Cardiac muscle cell (in vitro differentiated cells and primary cell): ENCODE results near the gene CLPTM1L. TPM values are rescaled to one million over a fixed set of nuclear protein-coding genes. Genes with fewer than 3 reads are reported as not detected.
"Not testable (repeated sequence)": the region's sequence is repeated elsewhere in the genome, so short reads cannot be mapped to it uniquely, and the experiment has no call there.

Source experiments
- DNase-seq, 2 donors: peaks; one replicate each; pipeline versions ENCODE4 v3.0.0 to v3.0.0-alpha.2; 2010 to 2017; ENCODE audit warnings: low read depth in 1 of 2, low spot score in 1 of 2
- H3K27ac ChIP-seq: fragments of 200-600 bp; sonication (generic); 2 replicates; pipeline ENCODE4 v1.5.1; 2016
- H3K27me3 ChIP-seq: fragments of 200-600 bp; sonication (generic); 2 replicates; pipeline ENCODE4 v1.6.0; 2016; ENCODE audit warnings: control low read depth
- H3K36me3 ChIP-seq: fragments of 200-600 bp; sonication (generic); 2 replicates; pipeline ENCODE4 v1.5.1; 2016; ENCODE audit warnings: control low read depth
- H3K4me1 ChIP-seq: fragments of 200-600 bp; sonication (generic); 2 replicates; pipeline ENCODE4 v1.8.1; 2017; ENCODE audit warnings: low read depth, mild to moderate bottlenecking, mixed run types
- H3K4me3 ChIP-seq: fragments of 200-600 bp; sonication (generic); 2 replicates; pipeline ENCODE4 v1.5.1; 2016; ENCODE audit warnings: mild to moderate bottlenecking
- H3K9me3 ChIP-seq: fragments of 200-600 bp; sonication (generic); 2 replicates; pipeline ENCODE4 v1.5.1; 2017; ENCODE audit warnings: low read depth, mild to moderate bottlenecking, control low read depth
- polyA plus RNA-seq: library from polyadenylated mRNA; unstranded; fragments of >200 nt; fragmentation: Nextera tagmentation; extraction: Ambion mirVana; gene quantifications from 2 replicates; pipeline ENCODE4 v1.2.1, GENCODE V29; 2016
- total RNA-seq: library from RNA; depleted of rRNA; stranded (reverse); fragments of >200 nt; gene quantifications from 2 replicates; pipeline ENCODE4 v1.2.3, GENCODE V29; 2016
- TF ChIP-seq, protein P1 (sequence below): IDR thresholded peaks from 2 replicates; pipeline ENCODE4 v1.5.1; 2012; ENCODE audit warnings: low read depth, mild to moderate bottlenecking, low read length

Gene CLPTM1L
- total and polyA plus RNA-seq, 2 experiments from 2014 or later = 78.4 to 154 TPM

DNA sequence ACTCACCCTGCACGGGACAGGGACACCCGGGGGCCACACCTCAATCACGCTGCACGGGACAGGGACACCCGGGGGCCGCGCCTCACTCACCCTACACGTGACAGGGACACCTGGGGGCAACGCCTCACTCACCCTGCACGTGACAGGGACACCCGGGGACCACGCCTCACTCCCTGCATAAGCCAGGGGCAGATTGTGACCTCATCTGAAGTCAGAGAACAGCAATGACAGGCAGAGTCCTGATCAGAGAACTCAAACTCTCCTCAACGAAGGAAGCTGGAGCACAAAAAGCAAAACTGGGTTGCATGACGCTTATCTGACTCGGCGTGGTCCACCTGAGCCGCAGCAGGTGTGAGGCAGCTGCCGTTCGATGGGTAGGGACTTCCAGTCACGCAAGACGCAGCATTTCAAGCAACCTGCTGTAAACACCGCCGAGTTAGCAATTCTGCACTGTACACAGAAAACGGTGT is 53.3 kb downstream of the CLPTM1L start:
- H3K27ac ChIP-seq = no peak overlapping the region
- peaks cover 45% of the 10 kb centered on the region for H3K27me3 ChIP-seq
- TF ChIP-seq, protein P1, sequence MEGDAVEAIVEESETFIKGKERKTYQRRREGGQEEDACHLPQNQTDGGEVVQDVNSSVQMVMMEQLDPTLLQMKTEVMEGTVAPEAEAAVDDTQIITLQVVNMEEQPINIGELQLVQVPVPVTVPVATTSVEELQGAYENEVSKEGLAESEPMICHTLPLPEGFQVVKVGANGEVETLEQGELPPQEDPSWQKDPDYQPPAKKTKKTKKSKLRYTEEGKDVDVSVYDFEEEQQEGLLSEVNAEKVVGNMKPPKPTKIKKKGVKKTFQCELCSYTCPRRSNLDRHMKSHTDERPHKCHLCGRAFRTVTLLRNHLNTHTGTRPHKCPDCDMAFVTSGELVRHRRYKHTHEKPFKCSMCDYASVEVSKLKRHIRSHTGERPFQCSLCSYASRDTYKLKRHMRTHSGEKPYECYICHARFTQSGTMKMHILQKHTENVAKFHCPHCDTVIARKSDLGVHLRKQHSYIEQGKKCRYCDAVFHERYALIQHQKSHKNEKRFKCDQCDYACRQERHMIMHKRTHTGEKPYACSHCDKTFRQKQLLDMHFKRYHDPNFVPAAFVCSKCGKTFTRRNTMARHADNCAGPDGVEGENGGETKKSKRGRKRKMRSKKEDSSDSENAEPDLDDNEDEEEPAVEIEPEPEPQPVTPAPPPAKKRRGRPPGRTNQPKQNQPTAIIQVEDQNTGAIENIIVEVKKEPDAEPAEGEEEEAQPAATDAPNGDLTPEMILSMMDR = no peak
- no peak for DNase-seq
- no peak overlapping the region for H3K4me3 ChIP-seq
- no peaks in the 10 kb centered on the region for H3K36me3 ChIP-seq
- H3K4me1 ChIP-seq = no peaks in the 10 kb centered on the region
- H3K9me3 ChIP-seq = no peaks in the 10 kb centered on the region

- H3K36me3 ChIP-seq, H3K9me3 ChIP-seq, H3K4me1 ChIP-seq, DNase-seq, H3K4me3 ChIP-seq, H3K27ac ChIP-seq: not testable (repeated sequence)
- H3K27me3 ChIP-seq = peaks cover 38% of the 10 kb centered on the region
Observed at GRCh38 chr5:1290956-1291355, 53.9 kb downstream of the CLPTM1L start.

DNA sequence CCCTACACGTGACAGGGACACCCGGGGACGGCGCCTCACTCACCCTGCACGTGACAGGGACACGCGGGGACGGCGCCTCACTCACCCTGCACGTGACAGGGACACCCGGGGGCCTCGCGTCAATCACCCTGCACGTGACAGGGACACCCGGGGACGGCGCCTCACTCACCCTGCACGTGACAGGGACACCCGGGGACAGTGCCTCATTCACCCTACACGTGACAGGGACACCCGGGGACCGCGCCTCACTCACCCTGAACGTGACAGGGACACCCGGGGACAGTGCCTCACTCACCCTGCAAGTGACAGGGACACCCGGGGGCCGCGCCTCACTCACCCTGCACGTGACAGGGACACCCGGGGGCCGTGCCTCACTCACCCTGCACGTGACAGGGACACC is 55.3 kb downstream of the CLPTM1L start:
- not testable (repeated sequence) for H3K36me3 ChIP-seq, H3K9me3 ChIP-seq, H3K4me3 ChIP-seq, DNase-seq, H3K4me1 ChIP-seq, H3K27ac ChIP-seq
- H3K27me3 ChIP-seq = peaks cover 24% of the 10 kb centered on the region

DNA sequence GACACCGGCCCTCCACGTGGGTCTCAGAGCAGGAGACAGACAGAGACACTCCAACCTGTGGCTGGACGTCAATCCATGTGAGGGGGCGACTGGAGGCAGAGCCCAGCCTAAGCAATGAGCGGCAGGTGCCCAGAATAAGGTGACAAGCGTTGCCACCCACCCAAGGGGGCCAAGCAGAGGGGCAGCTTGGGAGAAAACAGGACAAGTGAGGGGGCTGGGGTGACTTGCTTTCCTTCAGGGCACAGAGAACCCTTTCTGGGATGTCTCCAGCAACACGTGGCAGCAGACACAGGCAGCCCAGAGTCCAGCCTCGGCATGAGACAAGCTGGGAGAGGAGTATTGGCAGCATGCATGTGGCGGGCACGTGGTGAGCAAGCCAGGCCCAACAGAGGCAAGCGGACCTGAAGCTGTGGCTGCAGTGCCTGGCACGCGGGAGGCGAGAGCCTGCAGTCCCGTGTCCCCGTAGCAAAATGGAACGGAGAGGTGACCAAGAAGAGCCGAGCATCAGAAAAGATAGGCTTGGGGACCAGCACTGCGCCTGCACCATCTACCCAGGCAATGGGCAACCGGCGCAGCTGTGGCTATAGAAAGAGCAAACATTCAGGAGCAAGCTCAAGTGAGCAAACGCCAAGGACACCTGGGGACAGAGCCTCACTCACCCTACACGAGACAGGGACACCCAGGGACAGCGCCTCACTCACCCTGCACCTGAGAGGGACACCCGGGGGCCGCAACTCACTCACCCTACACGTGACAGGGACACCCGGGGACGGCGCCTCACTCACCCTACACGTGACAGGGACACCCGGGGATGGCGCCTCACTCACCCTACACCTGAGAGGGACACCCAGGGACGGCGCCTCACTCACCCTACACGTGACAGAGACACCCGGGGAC is 56.2 kb downstream of the CLPTM1L start:
- H3K9me3 ChIP-seq = no peaks in the 10 kb centered on the region
- peaks cover 15% of the 10 kb centered on the region for H3K27me3 ChIP-seq
- H3K36me3 ChIP-seq = no peaks in the 10 kb centered on the region
- H3K27ac ChIP-seq = no peak overlapping the region
- TF ChIP-seq, protein P1 = no peak
- DNase-seq = no peak
- no peaks in the 10 kb centered on the region for H3K4me1 ChIP-seq
- no peak overlapping the region for H3K4me3 ChIP-seq

- TF ChIP-seq, protein P1 = no peak
Observed at GRCh38 chr5:1285883-1286291, 59.0 kb downstream of the CLPTM1L start.

DNA sequence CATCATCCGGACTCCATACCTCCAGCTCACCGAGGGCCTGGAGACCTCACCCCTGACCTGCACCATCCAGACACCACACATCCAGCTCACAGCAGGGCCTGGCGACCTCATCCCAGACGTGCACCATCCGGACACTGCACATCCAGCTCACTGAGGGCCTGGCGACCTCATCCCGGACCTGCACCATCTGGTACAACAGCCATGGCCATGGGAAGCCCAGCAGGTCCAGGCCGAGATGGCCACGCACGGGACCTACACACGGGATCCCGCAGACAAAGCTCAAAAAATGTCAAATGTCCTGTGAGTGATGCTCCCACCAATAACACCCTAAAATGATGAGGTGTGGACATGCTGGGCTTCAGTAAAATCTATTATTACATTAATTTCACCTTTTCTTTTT is 59.8 kb downstream of the CLPTM1L start:
- Histone ChIP-seq H3K36me3 (no peaks in the 10 kb centered on the region), H3K27ac (no peak overlapping the region), H3K27me3 (no peaks in the 10 kb centered on the region), H3K9me3 (no peaks in the 10 kb centered on the region), H3K4me3 (no peak overlapping the region), H3K4me1 (no peaks in the 10 kb centered on the region)
- no peak for DNase-seq
- TF ChIP-seq, protein P1 = no peak

More at GRCh38 chr5:1285883-1286291, 59.0 kb downstream of the CLPTM1L start:
- no peaks in the 10 kb centered on the region for H3K9me3 ChIP-seq
- H3K36me3 ChIP-seq = no peaks in the 10 kb centered on the region
- no peak for DNase-seq
- H3K4me3 ChIP-seq = no peak overlapping the region
- no peaks in the 10 kb centered on the region for H3K27me3 ChIP-seq
- H3K27ac ChIP-seq = no peak overlapping the region
- H3K4me1 ChIP-seq = no peaks in the 10 kb centered on the region

DNA sequence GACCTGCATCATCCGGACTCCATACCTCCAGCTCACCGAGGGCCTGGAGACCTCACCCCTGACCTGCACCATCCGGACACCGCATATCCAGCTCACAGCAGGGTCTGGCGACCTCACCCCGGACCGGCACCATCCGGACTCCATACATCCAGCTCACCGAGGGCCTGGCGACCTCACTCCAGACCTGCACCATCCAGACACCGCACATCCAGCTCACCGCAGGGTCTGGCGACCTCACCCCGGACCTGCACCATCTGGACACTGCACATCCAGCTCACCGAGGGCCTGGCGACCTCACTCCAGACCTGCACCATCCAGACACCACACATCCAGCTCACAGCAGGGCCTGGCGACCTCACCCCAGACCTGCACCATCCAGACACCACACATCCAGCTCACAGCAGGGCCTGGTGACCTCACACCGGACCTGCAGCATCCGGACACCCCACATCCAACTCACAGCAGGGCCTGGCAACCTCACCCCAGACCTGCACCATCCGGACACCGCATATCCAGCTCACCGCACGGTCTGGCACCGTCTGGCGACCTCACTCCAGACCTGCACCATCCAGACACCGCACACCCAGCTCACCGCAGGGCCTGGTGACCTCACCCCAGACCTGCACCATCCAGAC is 60.4 kb downstream of the CLPTM1L start:
- not testable (repeated sequence) for H3K27ac ChIP-seq, H3K4me1 ChIP-seq, DNase-seq, H3K9me3 ChIP-seq, H3K36me3 ChIP-seq, H3K27me3 ChIP-seq, H3K4me3 ChIP-seq

DNA sequence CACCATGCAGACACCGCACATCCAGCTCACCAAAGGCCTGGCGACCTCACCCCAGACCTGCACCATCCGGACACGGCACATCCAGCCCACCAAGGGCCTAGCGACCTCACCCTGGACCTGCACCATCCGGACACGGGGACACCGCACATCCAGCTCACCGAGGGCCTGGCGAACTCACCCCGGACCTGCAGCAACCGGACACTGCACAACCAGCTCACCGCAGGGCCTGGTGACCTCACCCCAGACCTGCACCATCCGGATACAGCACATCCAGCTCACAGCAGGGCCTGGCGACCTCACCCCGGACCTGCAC is 61.2 kb downstream of the CLPTM1L start:
- not testable (repeated sequence) for H3K27me3 ChIP-seq, H3K27ac ChIP-seq, H3K4me1 ChIP-seq, H3K9me3 ChIP-seq, H3K4me3 ChIP-seq, DNase-seq, H3K36me3 ChIP-seq

GRCh38 chr5:1282993-1283728 is 61.7 kb downstream of the CLPTM1L start:
- not testable (repeated sequence) for H3K27me3 ChIP-seq, DNase-seq, H3K4me1 ChIP-seq, H3K4me3 ChIP-seq, H3K9me3 ChIP-seq, H3K36me3 ChIP-seq, H3K27ac ChIP-seq
